ENCODE measurements around the gene AGAP3. TPM values are rescaled to one million over a fixed set of nuclear protein-coding genes. Genes with fewer than 3 reads are reported as not detected.

AGAP3 gene
- total and polyA plus RNA-seq, 3 donors from 2014 or later, result 44.1 to 90.5 (median 65.6) TPM

GRCh38 chr7:151109094-151110048 lies 23.1 kb downstream of the AGAP3 start:
- H3K27ac ChIP-seq, result no peak overlapping the region
- no peak for DNase-seq
- 76 to 80% methylated on average over 10 to 15 of the region's 15 CpGs for WGBS, 2 donors

GRCh38 chr7:151110236-151110940 lies 24.1 kb downstream of the AGAP3 start:
- 75 to 77% methylated on average over 10 to 11 of the region's 11 CpGs for WGBS, 2 donors
- no peak overlapping the region for H3K27ac ChIP-seq
- H3K4me1 ChIP-seq, result peaks cover 5% of the 10 kb centered on the region
- no peaks in the 10 kb centered on the region for H3K27me3 ChIP-seq
- no peak for TF ChIP-seq CTCF (IDR thresholded peaks at IDR 0.05)
- no peak for TF ChIP-seq POLR2A (IDR thresholded peaks at IDR 0.05)
- intact Hi-C loops (cut with DNase I; ENCODE audit: low total_unique reads), result no loop called here
- no peak overlapping the region for H3K4me3 ChIP-seq
- H3K9me3 ChIP-seq, result no peaks in the 10 kb centered on the region
- no peaks in the 10 kb centered on the region for H3K36me3 ChIP-seq (ENCODE audit: low read depth, missing control alignments)
- no peak for DNase-seq

More at GRCh38 chr7:151109094-151110048, 23.1 kb downstream of the AGAP3 start:
- intact Hi-C loops (cut with DNase I; ENCODE audit: low total_unique reads), result no loop called here
- Histone ChIP-seq H3K9me3 (no peaks in the 10 kb centered on the region), H3K36me3 (ENCODE audit: low read depth, missing control alignments) (no peaks in the 10 kb centered on the region), H3K27me3 (no peaks in the 10 kb centered on the region), H3K4me1 (peaks cover 5% of the 10 kb centered on the region), H3K4me3 (no peak overlapping the region)
- TF ChIP-seq POLR2A (IDR thresholded peaks at IDR 0.05) (no peak), CTCF (IDR thresholded peaks at IDR 0.05) (no peak)

DNA sequence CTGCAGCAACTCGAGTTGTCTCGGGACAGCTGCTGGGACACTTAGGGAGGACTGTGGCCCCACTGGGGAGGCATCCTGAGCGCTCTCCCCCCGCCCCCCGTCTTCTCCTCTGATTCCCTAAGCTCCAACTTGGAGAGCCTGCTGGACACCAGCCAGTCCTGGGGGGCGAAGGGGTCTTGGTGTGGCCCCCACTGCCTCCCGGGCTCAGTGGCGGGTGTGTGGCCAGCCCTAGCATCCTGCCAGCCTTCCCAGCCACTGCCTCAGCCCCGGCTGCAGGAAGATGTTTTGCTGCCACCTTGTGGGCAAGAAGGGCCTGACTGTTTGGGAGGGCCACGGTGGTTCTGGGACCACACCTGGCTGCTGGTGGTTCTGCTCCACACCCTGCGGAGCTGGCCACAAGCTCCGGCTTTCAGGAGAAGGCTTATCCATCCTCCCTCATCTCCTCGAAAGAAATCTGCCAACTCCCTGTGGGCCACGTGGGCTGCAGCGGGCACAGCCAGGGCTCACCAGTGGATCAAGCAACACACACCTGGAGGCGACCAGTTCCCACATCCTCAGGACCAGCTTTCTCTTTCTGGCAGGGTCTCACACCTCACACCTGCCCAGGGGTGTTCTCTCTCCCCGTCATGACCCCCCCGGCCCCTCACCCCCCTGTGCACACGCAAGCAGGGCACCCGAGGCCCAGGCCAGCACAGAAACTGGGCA lies 24.8 kb downstream of the AGAP3 start:
- DNase-seq, result peak; percentile 84
- H3K4me1 ChIP-seq, result peaks cover 5% of the 10 kb centered on the region
- no peaks in the 10 kb centered on the region for H3K9me3 ChIP-seq
- no peaks in the 10 kb centered on the region for H3K27me3 ChIP-seq
- intact Hi-C loops (cut with DNase I; ENCODE audit: low total_unique reads), result no loop called here
- no peaks in the 10 kb centered on the region for H3K36me3 ChIP-seq (ENCODE audit: low read depth, missing control alignments)
- no peak overlapping the region for H3K4me3 ChIP-seq
- H3K27ac ChIP-seq, result no peak overlapping the region
- WGBS, 2 donors, result 46 to 83% methylated on average over 10 to 20 of the region's 20 CpGs
- TF ChIP-seq CTCF (IDR thresholded peaks at IDR 0.05) (peak; percentile 75 to 81 (median 81)), POLR2A (IDR thresholded peaks at IDR 0.05) (no peak)

GRCh38 chr7:151113344-151114150 lies 27.3 kb downstream of the AGAP3 start:
- Histone ChIP-seq H3K36me3 (ENCODE audit: low read depth, missing control alignments) (no peaks in the 10 kb centered on the region), H3K9me3 (no peaks in the 10 kb centered on the region), H3K4me1 (peaks cover 5% of the 10 kb centered on the region), H3K27ac (no peak overlapping the region), H3K27me3 (no peaks in the 10 kb centered on the region), H3K4me3 (peak overlapping the region in 1 of 2 donors; percentile 17)
- no peak for DNase-seq
- TF ChIP-seq CTCF (IDR thresholded peaks at IDR 0.05) (no peak), POLR2A (IDR thresholded peaks at IDR 0.05) (no peak)
- intact Hi-C loops (cut with DNase I; ENCODE audit: low total_unique reads), result no loop called here
- WGBS, 2 donors, result 59 to 70% methylated on average over 9 to 13 of the region's 13 CpGs

All from testis (tissue), 3 donors.